NT2/D1 (cell line): ENCODE results near the gene DDX10.

Source experiments
- SUZ12 ChIP-seq: IDR thresholded peaks from 2 replicates; pipeline ENCODE4 v1.6.1; 2011; ENCODE audit not compliant: insufficient read length, insufficient read depth; ENCODE audit errors: extremely low read depth
- YY1 ChIP-seq: IDR thresholded peaks from 2 replicates; pipeline ENCODE4 v1.6.1; 2011; ENCODE audit not compliant: insufficient read length, insufficient read depth
- ZNF274 ChIP-seq: IDR thresholded peaks from 2 replicates; pipeline ENCODE4 v1.6.1; 2011; ENCODE audit warnings: mild to moderate bottlenecking, low read depth, low read length

GRCh38 chr11:108909921-108910320, 245.1 kb downstream of the DDX10 start:
- TF ChIP-seq ZNF274 (no peak), YY1 (no peak), SUZ12 (no peak)
